Aorta (tissue), 5 donors: ENCODE measurements around the gene TTBK2. TPM values are rescaled to one million over a fixed set of nuclear protein-coding genes. Genes with fewer than 3 reads are reported as not detected.
A peak's percentile ranks its signal among the peaks of the same experiment; 100 is the strongest.
"Not testable (repeated sequence)": the region's sequence is repeated elsewhere in the genome, so short reads cannot be mapped to it uniquely, and the experiment has no call there.

ENCODE experiments used
- ATAC-seq: fragments of 200-7000 bp; cut with Tn5 transposase; one replicate; pipeline ENCODE4 v1.9.1; 2022; ENCODE audit warnings: moderate library complexity; ENCODE audit not compliant: low FRiP score
- DNase-seq, 2 donors: peaks; one replicate each; pipeline ENCODE4 v3.0.0-alpha.2; 2020
- H3K27ac ChIP-seq, 2 donors: one replicate each; pipeline ENCODE4 v1.5.1; 2013; ENCODE audit warnings: low read length in 2 of 2, mild to moderate bottlenecking in 2 of 2, moderate library complexity in 2 of 2, control low read depth in 1 of 2, inconsistent platforms in 1 of 2, low read depth in 1 of 2
- H3K27me3 ChIP-seq, 2 donors: one replicate each; pipeline ENCODE4 v1.6.1; 2013; ENCODE audit warnings: control low read depth in 1 of 2, low read length in 1 of 2, mild to moderate bottlenecking in 1 of 2, moderate library complexity in 1 of 2; ENCODE audit not compliant: insufficient read depth in 2 of 2, control insufficient read depth in 1 of 2
- H3K36me3 ChIP-seq, 2 donors: one replicate each; pipeline ENCODE4 v1.6.1; 2013; ENCODE audit warnings: control low read depth in 1 of 2, low read length in 1 of 2, mild to moderate bottlenecking in 1 of 2; ENCODE audit not compliant: insufficient read depth in 2 of 2, control insufficient read depth in 1 of 2
- H3K4me1 ChIP-seq, 2 donors: one replicate each; pipeline ENCODE4 v1.6.1; 2013; ENCODE audit warnings: low read length in 2 of 2, control low read depth in 1 of 2, mild to moderate bottlenecking in 1 of 2, moderate library complexity in 1 of 2; ENCODE audit not compliant: insufficient read depth in 2 of 2, control insufficient read depth in 1 of 2
- H3K4me3 ChIP-seq, 2 donors: one replicate each; pipeline ENCODE4 v1.5.1; 2013; ENCODE audit warnings: low read length in 2 of 2, control low read depth in 1 of 2, mild to moderate bottlenecking in 1 of 2
- H3K9me3 ChIP-seq: one replicate; pipeline ENCODE4 v1.6.1; 2013; ENCODE audit warnings: mild to moderate bottlenecking, low read length; ENCODE audit not compliant: control insufficient read depth
- WGBS, 2 donors: extraction: QIAGEN DNeasy Blood & Tissue Kit; methylation state at CpG; one replicate each; pipeline ENCODE4 v1.1.7; 2013; 5-methylcytosine and 5-hydroxymethylcytosine counted together
- intact Hi-C, 2 donors: fragments of 100-400 bp; cut with DNase I; formaldehyde crosslinking; loops; one replicate each; pipeline versions ENCODE4 v1.14.2 to v1.15.0; 2022
- polyA plus RNA-seq, 2 donors: library from polyadenylated mRNA; stranded (reverse); fragments of 200-250 nt; gene quantifications; one replicate each; pipeline ENCODE4 v1.2.3, GENCODE V29; 2013
- total RNA-seq, 2 donors: library from RNA; stranded (reverse); fragmentation: NEBNext Ultra II Directional; extraction: Animal tissue kit (Norgen Biotek cat#: 25700); gene quantifications; one replicate each; pipeline ENCODE4 v1.2.1, GENCODE V29; 2021
- donor health status: healthy with polysubstance abuse.
- donor health status: Bipolar disorder and iron deficiency.
- donor health status: DM: no; HTN: no; CAD: no.
- donor health status: DM: no; HTN: no; CAD: no.
- donor health status: DM: yes; HTN: yes; CAD: no.

TTBK2 gene
- total and polyA plus RNA-seq, 4 donors: 7.2 to 37.6 (median 22.8) TPM

- Histone ChIP-seq H3K4me1 (peaks cover 2 to 11% of the 10 kb centered on the region in 2 donors), H3K27me3 (no peaks in the 10 kb centered on the region), H3K27ac (peak overlapping the region in 1 of 2 donors; percentile 81), H3K9me3 (no peaks in the 10 kb centered on the region), H3K36me3 (peaks cover 3 to 6% of the 10 kb centered on the region in 2 donors), H3K4me3 (no peak overlapping the region)
- ATAC-seq (peak; percentile 56), DNase-seq (peak in 1 of 2 donors; percentile 61)
- intact Hi-C loops: no loop called here
- WGBS, 2 donors: 13 to 25% methylated on average over 2 of the region's 2 CpGs
Observed at GRCh38 chr15:42772144-42772543, 148.4 kb downstream of the TTBK2 start.

- H3K27me3 ChIP-seq, H3K4me1 ChIP-seq, H3K4me3 ChIP-seq, intact Hi-C loops, H3K27ac ChIP-seq, H3K9me3 ChIP-seq, DNase-seq, ATAC-seq, H3K36me3 ChIP-seq: not testable (repeated sequence)
- 97% methylated on average over 4 of the region's 4 CpGs for WGBS, 2 donors
Observed at GRCh38 chr15:42766109-42766508, 154.5 kb downstream of the TTBK2 start.

GRCh38 chr15:42764154-42764731 lies 156.3 kb downstream of the TTBK2 start:
- H3K36me3 ChIP-seq, DNase-seq, H3K27me3 ChIP-seq, H3K27ac ChIP-seq, H3K4me3 ChIP-seq, H3K4me1 ChIP-seq, H3K9me3 ChIP-seq, ATAC-seq, intact Hi-C loops: not testable (repeated sequence)
- WGBS, 2 donors: 77 to 81% methylated on average over 16 of the region's 16 CpGs

GRCh38 chr15:42761813-42762212 lies 158.8 kb downstream of the TTBK2 start:
- H3K4me3 ChIP-seq, H3K36me3 ChIP-seq, H3K27me3 ChIP-seq, intact Hi-C loops, H3K27ac ChIP-seq, DNase-seq, H3K4me1 ChIP-seq, ATAC-seq, H3K9me3 ChIP-seq: not testable (repeated sequence)
- WGBS, 2 donors: 64 to 74% methylated on average over 2 of the region's 2 CpGs

DNA sequence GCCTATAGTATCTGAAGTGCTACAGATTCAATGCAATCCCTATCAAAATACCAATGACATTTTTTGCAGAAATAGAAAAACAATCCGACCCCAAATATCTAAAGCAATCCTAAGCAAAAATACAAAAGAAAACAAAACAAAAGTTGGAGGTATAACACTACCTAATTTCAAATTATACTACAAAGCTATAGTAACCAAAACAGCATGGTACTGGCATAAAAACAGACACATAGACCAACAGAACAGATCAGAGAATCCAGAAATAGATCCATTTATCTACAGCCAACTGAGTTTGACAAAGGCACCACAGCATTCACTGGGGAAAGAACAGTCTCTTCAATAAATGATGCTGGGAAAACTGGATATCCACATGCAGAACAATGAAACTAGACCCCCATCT lies 159.8 kb downstream of the TTBK2 start:
- no peak overlapping the region for H3K27ac ChIP-seq
- ATAC-seq (no peak), DNase-seq (no peak)
- 92 to 98% methylated on average over 1 of the region's 1 CpG for WGBS, 2 donors
- no peaks in the 10 kb centered on the region for H3K4me1 ChIP-seq
- no peak overlapping the region for H3K4me3 ChIP-seq
- no peaks in the 10 kb centered on the region for H3K9me3 ChIP-seq
- no peaks in the 10 kb centered on the region for H3K36me3 ChIP-seq
- H3K27me3 ChIP-seq: no peaks in the 10 kb centered on the region
- intact Hi-C loops: no loop called here

DNA sequence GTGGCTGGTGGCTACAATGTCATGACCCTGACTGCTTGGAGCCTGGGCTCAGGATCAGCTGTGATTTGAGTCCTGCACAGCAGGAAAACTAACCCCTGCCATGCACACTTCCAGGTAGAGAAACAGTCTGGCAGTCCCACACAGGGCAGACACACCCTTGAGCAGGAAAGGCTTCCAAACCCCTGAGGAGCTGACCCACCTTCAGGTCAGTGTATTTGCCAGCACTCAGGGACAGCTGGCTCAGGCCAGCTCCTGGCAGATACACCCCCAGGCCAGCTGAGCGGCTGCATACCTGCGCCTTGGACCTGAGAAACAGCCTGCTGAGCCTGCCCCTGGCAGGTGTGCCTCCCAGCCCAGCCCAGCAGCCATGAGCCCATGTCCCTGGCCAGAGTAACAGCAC lies 161.5 kb downstream of the TTBK2 start:
- H3K4me3 ChIP-seq: no peak overlapping the region
- no peak for ATAC-seq
- intact Hi-C loops: no loop called here

DNA sequence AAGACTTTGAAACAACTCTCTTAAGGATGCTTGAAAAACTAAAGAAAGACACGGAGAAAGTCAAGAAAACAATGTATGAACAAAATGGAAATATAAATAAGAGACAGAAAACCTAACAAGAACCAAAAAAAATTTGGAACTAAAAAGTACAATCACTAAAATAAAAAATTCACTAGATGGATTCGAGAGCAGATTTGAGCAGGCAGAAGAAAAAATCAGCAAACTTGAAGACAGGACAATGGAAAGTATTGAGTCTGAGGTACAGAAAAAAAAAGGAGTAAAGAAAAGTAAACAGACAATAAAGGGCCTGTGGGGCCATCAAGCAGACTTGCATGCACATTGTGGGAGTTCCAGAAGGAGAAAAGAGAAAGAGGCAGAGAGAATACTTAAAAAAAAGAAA lies 170.3 kb downstream of the TTBK2 start:
- H3K4me3 ChIP-seq: no peak overlapping the region
- intact Hi-C loops: no loop called here
- DNase-seq: no peak
- no peaks in the 10 kb centered on the region for H3K4me1 ChIP-seq
- H3K27me3 ChIP-seq: no peaks in the 10 kb centered on the region
- no peak overlapping the region for H3K27ac ChIP-seq
- 95 to 100% methylated on average over 2 of the region's 2 CpGs for WGBS, 2 donors
- no peaks in the 10 kb centered on the region for H3K9me3 ChIP-seq
- H3K36me3 ChIP-seq: peaks cover 6 to 7% of the 10 kb centered on the region in 2 donors
- ATAC-seq: no peak

More for the DNA sequence above, 161.5 kb downstream of the TTBK2 start:
- no peak for DNase-seq
- Histone ChIP-seq H3K27me3 (no peaks in the 10 kb centered on the region), H3K36me3 (no peaks in the 10 kb centered on the region), H3K4me1 (no peaks in the 10 kb centered on the region), H3K9me3 (no peaks in the 10 kb centered on the region), H3K27ac (no peak overlapping the region)
- WGBS, 2 donors: 97 to 100% methylated on average over 2 of the region's 2 CpGs

DNA sequence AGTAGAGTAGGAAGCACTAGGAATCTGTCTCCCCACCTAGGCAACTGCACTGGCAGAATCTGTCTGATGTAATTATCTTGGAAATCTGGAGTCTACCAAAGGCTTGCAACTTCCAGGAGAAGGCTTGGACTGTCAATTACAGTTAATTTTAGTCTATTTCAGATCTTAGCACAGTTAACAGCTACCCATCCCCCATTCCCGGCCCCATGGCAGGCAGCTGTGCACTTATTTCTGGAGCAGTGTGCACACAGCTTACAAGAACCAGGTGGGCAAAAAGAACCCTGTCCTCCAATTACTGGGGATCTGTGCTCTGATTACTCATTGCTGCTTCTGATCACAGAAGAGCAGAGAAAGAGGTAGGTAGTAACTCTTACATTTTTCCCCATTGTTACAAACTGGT lies 171.3 kb downstream of the TTBK2 start:
- no peak for DNase-seq
- WGBS, 2 donors: 86 to 93% methylated on average over 1 of the region's 1 CpG
- Histone ChIP-seq H3K4me3 (no peak overlapping the region), H3K9me3 (no peaks in the 10 kb centered on the region), H3K4me1 (no peaks in the 10 kb centered on the region), H3K36me3 (peaks cover 6 to 7% of the 10 kb centered on the region in 2 donors), H3K27me3 (no peaks in the 10 kb centered on the region), H3K27ac (no peak overlapping the region)
- intact Hi-C loops: no loop called here
- no peak for ATAC-seq

GRCh38 chr15:42744195-42744594 lies 176.4 kb downstream of the TTBK2 start:
- DNase-seq (no peak), ATAC-seq (no peak)
- Histone ChIP-seq H3K4me3 (no peak overlapping the region), H3K27me3 (no peaks in the 10 kb centered on the region), H3K36me3 (peaks cover 0 to 3% of the 10 kb centered on the region in 2 donors), H3K9me3 (no peaks in the 10 kb centered on the region), H3K4me1 (no peaks in the 10 kb centered on the region), H3K27ac (no peak overlapping the region)
- WGBS, 2 donors: 94 to 97% methylated on average over 1 of the region's 1 CpG
- intact Hi-C loops: no loop called here
